GM12878 (cell line): ENCODE measurements around the gene ZNF385C. TPM values are rescaled to one million over a fixed set of nuclear protein-coding genes. Genes with fewer than 3 reads are reported as not detected.

ENCODE experiments used
- ATAC-seq: fragments of 200-7000 bp; cut with Tn5 transposase; 3 replicates; pipeline ENCODE4 v1.9.1; 2020; ENCODE audit warnings: mild to moderate bottlenecking, moderate library complexity
- BruUV-seq: library from RNA; stranded (reverse); fragments of 400-500 nt; replicated peaks from 2 replicates; lab custom pipeline; 2021; lab: Mats Ljungman, UMichigan
- CTCF ChIA-PET: fragments of 300-600 bp; sonication (Branson Sonifier 250); formaldehyde crosslinking; extraction: SDS; loops from one replicate; lab custom pipeline; 2021; ENCODE audit warnings: inconsistent platforms; lab: Yijun Ruan, JAX
- POLR2A ChIA-PET: fragments of 350-600 bp; formaldehyde crosslinking; extraction: SDS; loops from one replicate; lab custom pipeline; 2021; ENCODE audit warnings: inconsistent platforms; lab: Charles Lee
- RAD21 ChIA-PET: fragments of 300-600 bp; sonication (Branson Sonifier 250); formaldehyde crosslinking; loops from one replicate; lab custom pipeline; 2023; ENCODE audit warnings: antibody characterized with exemption; ENCODE audit not compliant: unreplicated experiment; lab: Charles Lee
- SMC1A ChIA-PET: fragments of 300-600 bp; sonication (Branson Sonifier 250); formaldehyde crosslinking; loops from one replicate; lab custom pipeline; 2023; ENCODE audit not compliant: unreplicated experiment, uncharacterized antibody; lab: Charles Lee
- DNase-seq: peaks from one replicate; pipeline ENCODE4 v3.0.0-alpha.2; 2011; ENCODE audit warnings: low read depth, low spot score
- FAIRE-seq: peaks from 3 replicates; lab custom pipeline; 2011; peaks lifted over from hg19 to GRCh38; lab: Jason Lieb, UNC
- H2AFZ ChIP-seq: 2 replicates; pipeline ENCODE4 v1.6.0; 2011; ENCODE audit warnings: low read depth, low read length, control low read depth; ENCODE audit not compliant: control insufficient read depth
- H3K27ac ChIP-seq: 2 replicates; pipeline ENCODE4 v1.5.1; 2011; ENCODE audit warnings: control low read depth; ENCODE audit not compliant: control insufficient read depth, insufficient read depth
- H3K27me3 ChIP-seq, 2 experiments: replicated peaks in 1 of 2; 2 replicates each; pipeline versions ENCODE4 v1.6.0 to v1.6.1; 2011; ENCODE audit warnings: low read length in 1 of 2; ENCODE audit not compliant: control insufficient read depth in 2 of 2, insufficient read depth in 2 of 2
- H3K36me3 ChIP-seq, 2 experiments: 2 replicates each; pipeline ENCODE4 v1.5.1; 2011; ENCODE audit warnings: low read length in 1 of 2; ENCODE audit not compliant: control insufficient read depth in 2 of 2, insufficient read depth in 2 of 2
- H3K4me1 ChIP-seq: 2 replicates; pipeline ENCODE4 v1.6.1; 2011; ENCODE audit warnings: mild to moderate bottlenecking, low read length, moderate library complexity, mixed read lengths; ENCODE audit not compliant: control insufficient read depth, insufficient read depth
- H3K4me2 ChIP-seq: 2 replicates; pipeline ENCODE4 v1.6.0; 2011; ENCODE audit warnings: control low read depth; ENCODE audit not compliant: control insufficient read depth, insufficient read depth
- H3K4me3 ChIP-seq: fragments of 200-600 bp; sonication (generic); 2 replicates; pipeline ENCODE4 v1.5.1; 2016
- H3K79me2 ChIP-seq: 2 replicates; pipeline ENCODE4 v1.6.0; 2011; ENCODE audit warnings: low read length; ENCODE audit not compliant: control insufficient read depth, insufficient read depth
- H3K9ac ChIP-seq: 2 replicates; pipeline ENCODE4 v1.8.0; 2011; ENCODE audit warnings: low read length, control low read depth, mixed read lengths; ENCODE audit not compliant: control insufficient read depth, insufficient read depth
- H3K9me3 ChIP-seq: replicated peaks from 3 replicates; pipeline ENCODE4 v1.5.1; 2011; ENCODE audit warnings: mild to moderate bottlenecking, low read length; ENCODE audit not compliant: control insufficient read depth, insufficient read depth
- H4K20me1 ChIP-seq: 2 replicates; pipeline ENCODE4 v1.6.0; 2011; ENCODE audit not compliant: control insufficient read depth, insufficient read depth
- IKZF1 ChIP-seq: fragments of 450-650 bp; conservative IDR thresholded peaks from 2 replicates; pipeline ENCODE4 v1.6.1; 2017; ENCODE audit warnings: antibody characterized with exemption, mild to moderate bottlenecking
- PKNOX1 ChIP-seq: fragments of 450-650 bp; IDR thresholded peaks from 2 replicates; pipeline ENCODE4 v1.6.1; 2016; ENCODE audit warnings: mild to moderate bottlenecking
- POLR2A ChIP-seq: IDR thresholded peaks from 2 replicates; pipeline ENCODE4 v1.6.1; 2011; ENCODE audit warnings: low read depth, mild to moderate bottlenecking, low read length
- SUPT20H ChIP-seq: IDR thresholded peaks from 2 replicates; pipeline ENCODE4 v1.6.1; 2011; ENCODE audit warnings: low read depth, mild to moderate bottlenecking, low read length, moderate library complexity, borderline replicate concordance; ENCODE audit not compliant: control insufficient read depth
- USF1 ChIP-seq: IDR thresholded peaks from 2 replicates; pipeline ENCODE4 v1.6.1; 2011; ENCODE audit warnings: borderline replicate concordance, low read depth, mild to moderate bottlenecking, moderate library complexity, mixed read lengths, low read length; ENCODE audit not compliant: insufficient read depth; ENCODE audit errors: extremely low read length
- ZBED1 ChIP-seq: IDR thresholded peaks from 2 replicates; pipeline ENCODE4 v1.6.1; 2016; ENCODE audit warnings: borderline replicate concordance
- ZBTB11 ChIP-seq: fragments of 450-650 bp; formaldehyde crosslinking; IDR thresholded peaks from 2 replicates; pipeline ENCODE4 v1.5.0; 2022; ENCODE audit warnings: mild to moderate bottlenecking, missing genetic modification characterization
- ZNF207 ChIP-seq: fragments of 450-650 bp; IDR thresholded peaks from 2 replicates; pipeline ENCODE4 v1.6.1; 2014; ENCODE audit warnings: antibody characterized with exemption, mild to moderate bottlenecking, borderline replicate concordance
- WGBS: methylation state at CpG from one replicate; pipeline ENCODE4 v1.1.6; 2016; ENCODE audit warnings: low lambda C conversion rate; ENCODE audit not compliant: insufficient replicate concordance, insufficient coverage; ENCODE audit errors: missing lambda C conversion rate; 5-methylcytosine and 5-hydroxymethylcytosine counted together
- in situ Hi-C: fragments of 300-500 bp; cut with MboI; formaldehyde crosslinking; loops from 9 replicates; pipeline ENCODE4 v1.14.3; 2018; ENCODE audit warnings: mixed read lengths
- intact Hi-C: fragments of 100-400 bp; cut with micrococcal nuclease; formaldehyde crosslinking; loops from one replicate; pipeline ENCODE4 v1.14.2; 2022; ENCODE audit not compliant: unreplicated experiment
- polyA plus RNA-seq, 11 experiments: library from polyadenylated mRNA; depleted of rRNA in 4 of 11; unstranded in 6 of 11; stranded (reverse) in 5 of 11; fragments of >200 nt; fragmentation: Nextera tagmentation in 4 of 11; fragmentation: Illumina TruSeq in 1 of 11; extraction: Ambion mirVana in 4 of 11; extraction: Trizol in 1 of 11; gene quantifications; 1 replicate in 1 of 11; 2 replicates in 10 of 11; pipeline versions ENCODE4 v1.2.1 to v1.2.3, GENCODE V29; 2011 to 2016; ENCODE audit warnings: inconsistent platforms in 2 of 11, missing spikeins in 2 of 11, low read depth in 1 of 11
- total RNA-seq, 4 experiments: library from RNA; depleted of rRNA in 3 of 4; stranded (reverse); fragments of >200 nt in 3 of 4; fragmentation: Illumina TruSeq in 1 of 4; extraction: Trizol in 1 of 4; gene quantifications; 2 replicates each; pipeline versions ENCODE4 v1.2.1 to v1.2.3, GENCODE V29; 2013 to 2021

ZNF385C gene
- total and polyA plus RNA-seq, 10 of the 15 experiments (the other 5 are each of a cell fraction or from before 2014, with no cell fraction given), result 0.06 to 0.20 (median 0.07) TPM; not detected in 5

GRCh38 chr17:41977991-41978390 lies 120.3 kb downstream of the ZNF385C start:
- ChIA-PET POLR2A (interaction anchor here (2.1 kb wide), 1 partner anchor 39 kb away, joined by 14 read pairs; the partner anchor contains the start of gene DNAJC7), RAD21 (interaction anchor here (2.7 kb wide), 1 partner anchor 39 kb away, joined by 16 read pairs; the partner anchor contains the start of gene DNAJC7)

GRCh38 chr17:41976142-41976768 lies 122.0 kb downstream of the ZNF385C start:
- Histone ChIP-seq H3K79me2 (no peaks in the 10 kb centered on the region), H3K9ac (peak overlapping the region; percentile 40; the same call in 1 of the 2 replicates), H3K4me1 (peaks cover 24% of the 10 kb centered on the region), H2AFZ (no peak overlapping the region), H3K4me2 (peak overlapping the region; percentile 34; the same call in 1 of the 2 replicates), H3K27ac (peak overlapping the region; percentile 77), H3K27me3 (no peaks in the 10 kb centered on the region), H3K9me3 (no peaks in the 10 kb centered on the region), H4K20me1 (no peaks in the 10 kb centered on the region), H3K36me3 (peaks cover 33 to 39% of the 10 kb centered on the region in 2 experiments), H3K4me3 (no peak overlapping the region)
- no peak for DNase-seq
- ChIA-PET RAD21 (interaction anchor here (1.3 to 2.7 kb wide), 3 partner anchors 9 to 89 kb away, joined by 4 to 16 read pairs (median 16); partner anchors contain the start of genes CNP and DNAJC7), SMC1A (interaction anchor here (0.7 to 2.6 kb wide), 8 partner anchors 9 to 137 kb away, joined by 3 to 11 read pairs (median 6); partner anchors contain the start of genes CNP and DNAJC7), CTCF (interaction anchor here (0.9 to 3.1 kb wide), 9 partner anchors 9 to 239 kb away, joined by 3 to 27 read pairs (median 4); partner anchors contain the start of genes CNP, DNAJC7, KCNH4 and NKIRAS2), POLR2A (interaction anchor here (0.5 to 2.6 kb wide), 8 partner anchors 9 to 206 kb away, joined by 3 to 17 read pairs (median 5); partner anchors contain the start of genes CNP, DNAJC7, NKIRAS2 and ODAD4)
- intact Hi-C loops, result no loop called here
- 58% methylated on average over 11 of the region's 11 CpGs for WGBS
- peak; percentile 78 for ATAC-seq
- in situ Hi-C loops, result no loop called here
- BruUV-seq, result no TSS peak
- no peak for FAIRE-seq
- TF ChIP-seq ZBED1 (no peak), ZBTB11 (CRISPR knock-in tag) (no peak), USF1 (no peak), IKZF1 (no peak), SUPT20H (no peak), PKNOX1 (no peak)

More at GRCh38 chr17:41977991-41978390, 120.3 kb downstream of the ZNF385C start:
- in situ Hi-C loops, result no loop called here
- no peaks in the 10 kb centered on the region for H3K27me3 ChIP-seq
- peaks cover 30 to 36% of the 10 kb centered on the region in 2 experiments for H3K36me3 ChIP-seq
- TF ChIP-seq ZNF207 (no peak), POLR2A (0 out of 2 replicates have a peak, but pooled peaks have one; percentile 39)
- H4K20me1 ChIP-seq, result no peaks in the 10 kb centered on the region
- no peak for FAIRE-seq
- H3K4me1 ChIP-seq, result peaks cover 19% of the 10 kb centered on the region
- no peak overlapping the region for H3K27ac ChIP-seq
- H3K9ac ChIP-seq, result no peak overlapping the region
- 75% methylated on average over 4 of the region's 4 CpGs for WGBS
- SMC1A ChIA-PET, result interaction anchor here (1.2 to 2.6 kb wide), 6 partner anchors 12 to 40 kb away, joined by 3 to 11 read pairs (median 6); partner anchors contain the start of genes CNP and DNAJC7
- H3K79me2 ChIP-seq, result no peaks in the 10 kb centered on the region
- no peak overlapping the region for H3K4me3 ChIP-seq
- H3K4me2 ChIP-seq, result no peak overlapping the region
- BruUV-seq, result no TSS peak
- no peak for DNase-seq
- no peaks in the 10 kb centered on the region for H3K9me3 ChIP-seq
- intact Hi-C loops, result no loop called here
- no peak overlapping the region for H2AFZ ChIP-seq
- CTCF ChIA-PET, result interaction anchor here (1.4 to 3.1 kb wide), 3 partner anchors 12 to 39 kb away, joined by 5 to 27 read pairs (median 15); partner anchors contain the start of genes CNP and DNAJC7
- ATAC-seq, result no peak
